ENCODE measurements around the gene WFDC1.

GRCh38 chr16:84354306-84354705, 59.6 kb downstream of the WFDC1 start:
- TF ChIP-seq RCOR1 (IDR thresholded peaks at IDR 0.05; ENCODE audit: insufficient replicate concordance, low read length), result no peak
- TF ChIP-seq CTCF (conservative IDR thresholded peaks at IDR 0.05; ENCODE audit: low read depth, low read length), result no peak
- no peak for TF ChIP-seq POLR2A (IDR thresholded peaks at IDR 0.05; ENCODE audit: low read depth, low read length)
- TF ChIP-seq FOS (IDR thresholded peaks at IDR 0.05; ENCODE audit: low read depth, low read length), result no peak
- no peak for TF ChIP-seq RAD21 (IDR thresholded peaks at IDR 0.05; ENCODE audit: low read length)
- TF ChIP-seq MAFK (IDR thresholded peaks at IDR 0.05; ENCODE audit: low read depth, low read length), result no peak
- TF ChIP-seq SMC3 (IDR thresholded peaks at IDR 0.05; ENCODE audit: low read depth, low read length), result no peak
- TF ChIP-seq RFX5 (IDR thresholded peaks at IDR 0.05; ENCODE audit: low read depth, low read length), result no peak

Data from IMR-90 (cell line).